ENCODE measurements around the gene RAC3. TPM values are rescaled to one million over a fixed set of nuclear protein-coding genes. Genes with fewer than 3 reads are reported as not detected.

RAC3 gene
- 46.0 TPM for total RNA-seq (ENCODE audit: unreplicated experiment)
- long read RNA-seq: 0 reads

DNA sequence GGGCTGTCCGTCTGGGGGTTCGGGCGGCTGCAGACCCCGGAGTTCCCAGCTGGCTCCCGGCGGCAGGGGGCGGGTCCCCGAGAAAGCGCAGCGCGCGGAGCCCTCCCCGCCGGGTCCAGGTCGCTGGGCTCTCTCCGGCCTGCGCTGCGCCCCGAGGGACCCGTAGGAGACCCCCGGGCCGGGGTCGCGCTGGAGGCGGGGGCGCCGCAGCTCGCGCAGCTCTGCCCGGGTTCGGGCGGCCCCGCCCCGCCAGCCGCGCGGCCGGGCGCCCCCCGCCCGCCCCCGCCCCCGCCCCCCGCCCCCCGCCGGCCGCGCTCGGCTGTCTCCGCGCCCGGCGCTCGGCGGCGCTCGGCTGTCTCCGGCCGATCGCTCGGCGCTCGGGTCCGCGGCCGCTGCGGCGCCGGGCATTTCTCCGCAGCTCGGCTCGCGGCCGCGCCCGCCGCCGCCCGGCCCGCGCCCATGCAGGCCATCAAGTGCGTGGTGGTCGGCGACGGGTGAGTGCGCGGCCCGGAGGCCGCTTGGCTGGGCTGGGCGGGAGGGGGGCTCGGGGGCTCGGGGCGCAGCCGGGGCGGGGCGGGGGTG, at the start of gene RAC3:
RAC3 (plus strand) TSS at position 376 of the 582 bp plus-strand sequence; CDS start at position 460, 84 bp downstream.
- peaks cover 3% of the 10 kb centered on the region for H3K4me1 Mint-ChIP-seq (ENCODE audit: low read depth, unreplicated experiment)
- no peaks in the 10 kb centered on the region for H3K36me3 Mint-ChIP-seq (ENCODE audit: unreplicated experiment)
- no peak for TF ChIP-seq CTCF (IDR thresholded peaks at IDR 0.05; ENCODE audit: partially characterized antibody, unreplicated experiment)
- H3K4me3 Mint-ChIP-seq (ENCODE audit: unreplicated experiment): peak within 1 kb of the TSS; percentile 63
- H3K27me3 Mint-ChIP-seq (ENCODE audit: unreplicated experiment): peaks cover 8% of the 10 kb centered on the region
- peak; percentile 68 for DNase-seq
- H3K9me3 Mint-ChIP-seq (ENCODE audit: unreplicated experiment): peaks cover 7% of the 10 kb centered on the region
- H3K27ac Mint-ChIP-seq (ENCODE audit: unreplicated experiment): no peak within 1 kb of the TSS

DNA sequence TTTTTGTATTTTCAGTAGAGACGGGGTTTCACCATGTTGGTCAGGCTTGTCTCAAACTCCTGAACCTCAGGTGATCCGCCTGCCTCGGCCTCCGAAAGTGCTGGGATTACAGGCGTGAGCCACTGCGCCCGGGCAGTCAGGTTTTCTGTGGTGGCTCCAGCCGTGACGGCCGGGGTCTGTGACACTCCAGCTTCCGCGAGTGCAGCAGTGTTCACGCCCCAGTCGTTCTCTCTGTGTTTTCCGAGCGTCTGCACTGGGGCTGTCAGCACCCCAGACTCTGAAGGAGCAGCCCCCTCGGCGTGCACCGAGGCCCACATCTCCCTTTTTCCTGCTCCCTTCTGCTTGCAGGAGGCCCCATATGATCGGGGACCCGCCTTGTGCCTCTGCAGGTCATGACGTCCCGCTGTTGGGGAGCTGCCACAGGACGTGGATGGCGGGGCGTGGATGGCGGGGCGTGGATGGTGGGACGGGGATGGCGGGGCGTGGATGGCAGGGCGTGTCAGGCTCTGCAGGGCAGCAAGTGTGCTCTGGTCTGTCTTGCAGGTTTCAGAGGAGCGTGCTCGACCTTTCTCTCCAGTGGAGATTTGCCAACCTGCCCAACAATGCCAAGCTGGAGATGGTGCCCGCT, 48.4 kb upstream of the RAC3 start:
- no peak overlapping the region for H3K4me3 Mint-ChIP-seq (ENCODE audit: unreplicated experiment)
- peaks cover 9% of the 10 kb centered on the region for H3K27me3 Mint-ChIP-seq (ENCODE audit: unreplicated experiment)
- TF ChIP-seq CTCF (IDR thresholded peaks at IDR 0.05; ENCODE audit: partially characterized antibody, unreplicated experiment): no peak
- H3K9me3 Mint-ChIP-seq (ENCODE audit: unreplicated experiment): peaks cover 5% of the 10 kb centered on the region
- no peaks in the 10 kb centered on the region for H3K36me3 Mint-ChIP-seq (ENCODE audit: unreplicated experiment)
- H3K27ac Mint-ChIP-seq (ENCODE audit: unreplicated experiment): no peak overlapping the region
- peaks cover 17% of the 10 kb centered on the region for H3K4me1 Mint-ChIP-seq (ENCODE audit: low read depth, unreplicated experiment)
- DNase-seq: no peak

DNA sequence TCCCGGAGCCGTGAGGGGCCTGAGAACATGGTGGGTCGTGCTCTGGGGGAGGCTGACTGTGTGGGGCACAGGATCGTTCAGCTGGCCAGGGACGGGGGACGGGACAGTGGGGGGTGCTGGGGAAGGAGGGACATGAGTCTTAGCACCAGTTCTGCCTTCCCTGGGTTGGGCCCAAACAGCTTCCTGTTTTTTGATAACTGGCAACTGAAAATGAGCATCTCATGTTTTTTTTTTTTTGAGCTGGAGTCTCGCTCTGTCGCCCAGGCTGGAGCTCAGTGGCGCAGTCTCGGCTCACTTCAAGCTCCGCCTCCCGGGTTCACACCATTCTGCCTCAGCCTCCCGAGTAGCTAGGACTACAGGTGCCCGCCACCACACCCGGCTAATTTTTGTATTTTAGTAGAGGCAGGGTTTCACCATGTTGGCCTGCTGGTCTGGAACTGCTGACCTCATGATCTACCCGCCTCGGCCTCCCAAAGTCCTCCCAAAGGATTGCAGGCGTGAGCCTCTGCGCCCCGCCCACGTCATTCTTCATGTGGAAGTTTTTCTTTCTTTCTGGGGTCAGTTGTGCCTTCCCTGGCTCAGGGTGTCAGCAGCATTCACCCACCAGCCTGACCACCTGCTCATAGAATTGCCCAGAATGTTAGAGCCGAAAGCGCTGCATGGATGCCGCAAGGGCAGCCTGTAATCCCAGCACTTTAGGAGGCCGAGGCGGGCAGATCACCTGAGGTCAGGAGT, 47.7 kb upstream of the RAC3 start:
- no peaks in the 10 kb centered on the region for H3K36me3 Mint-ChIP-seq (ENCODE audit: unreplicated experiment)
- H3K4me1 Mint-ChIP-seq (ENCODE audit: low read depth, unreplicated experiment): peaks cover 14% of the 10 kb centered on the region
- no peak for DNase-seq
- no peak overlapping the region for H3K4me3 Mint-ChIP-seq (ENCODE audit: unreplicated experiment)
- peaks cover 5% of the 10 kb centered on the region for H3K27me3 Mint-ChIP-seq (ENCODE audit: unreplicated experiment)
- TF ChIP-seq CTCF (IDR thresholded peaks at IDR 0.05; ENCODE audit: partially characterized antibody, unreplicated experiment): no peak
- H3K27ac Mint-ChIP-seq (ENCODE audit: unreplicated experiment): no peak overlapping the region
- H3K9me3 Mint-ChIP-seq (ENCODE audit: unreplicated experiment): peaks cover 3% of the 10 kb centered on the region

- Mint-ChIP-seq H3K36me3 (ENCODE audit: unreplicated experiment) (no peaks in the 10 kb centered on the region), H3K4me3 (ENCODE audit: unreplicated experiment) (no peak overlapping the region), H3K9me3 (ENCODE audit: unreplicated experiment) (no peaks in the 10 kb centered on the region), H3K27me3 (ENCODE audit: unreplicated experiment) (peaks cover 2% of the 10 kb centered on the region), H3K27ac (ENCODE audit: unreplicated experiment) (no peak overlapping the region), H3K4me1 (ENCODE audit: low read depth, unreplicated experiment) (peaks cover 4% of the 10 kb centered on the region)
- no peak for DNase-seq
- TF ChIP-seq CTCF (IDR thresholded peaks at IDR 0.05; ENCODE audit: partially characterized antibody, unreplicated experiment): no peak
Observed at GRCh38 chr17:81984773-81985410, 46.6 kb upstream of the RAC3 start.

Data from glutamatergic neuron (in vitro differentiated cells).